Lung (tissue), 12 donors: ENCODE results near the gene APPL2. TPM values are rescaled to one million over a fixed set of nuclear protein-coding genes. Genes with fewer than 3 reads are reported as not detected.
A peak's percentile ranks its signal among the peaks of the same experiment; 100 is the strongest.

Experiments
- ATAC-seq: fragments of 200-7000 bp; cut with Tn5 transposase; one replicate; pipeline ENCODE4 v1.9.1; 2020; ENCODE audit warnings: moderate number of reproducible peaks; ENCODE audit not compliant: insufficient read depth, low FRiP score
- DNase-seq, 3 donors: peaks; one replicate each; pipeline ENCODE4 v3.0.0-alpha.2; 2013 to 2017
- H3K27ac ChIP-seq, 2 donors: one replicate each; pipeline ENCODE4 v1.5.1; 2013; ENCODE audit warnings: mild to moderate bottlenecking in 2 of 2, moderate library complexity in 2 of 2, control low read depth in 1 of 2, inconsistent platforms in 1 of 2, low read depth in 1 of 2, low read length in 1 of 2
- H3K27me3 ChIP-seq, 3 donors: one replicate each; pipeline ENCODE4 v1.5.1; 2013; ENCODE audit warnings: low read length in 2 of 3; ENCODE audit not compliant: control insufficient read depth in 3 of 3, insufficient read depth in 3 of 3
- H3K36me3 ChIP-seq, 4 donors: one replicate each; pipeline ENCODE4 v1.5.1; 2013; ENCODE audit warnings: low read length in 4 of 4, mild to moderate bottlenecking in 1 of 4, moderate library complexity in 1 of 4; ENCODE audit not compliant: control insufficient read depth in 4 of 4, insufficient read depth in 4 of 4
- H3K4me1 ChIP-seq, 5 donors: one replicate each; pipeline ENCODE4 v1.5.1; 2013; ENCODE audit warnings: low read length in 5 of 5, mild to moderate bottlenecking in 2 of 5, moderate library complexity in 1 of 5; ENCODE audit not compliant: control insufficient read depth in 5 of 5, insufficient read depth in 5 of 5
- H3K4me3 ChIP-seq: one replicate; pipeline ENCODE4 v1.5.1; 2013; ENCODE audit warnings: mild to moderate bottlenecking, control low read depth, moderate library complexity
- H3K9ac ChIP-seq, 2 donors: one replicate each; pipeline ENCODE4 v1.5.1; 2013; ENCODE audit warnings: low read length in 2 of 2, control low read depth in 1 of 2; ENCODE audit not compliant: insufficient read depth in 1 of 2
- H3K9me3 ChIP-seq, 4 donors: one replicate each; pipeline ENCODE4 v1.5.1; 2013; ENCODE audit warnings: low read length in 3 of 4, mild to moderate bottlenecking in 1 of 4, moderate library complexity in 1 of 4; ENCODE audit not compliant: control insufficient read depth in 4 of 4, insufficient read depth in 3 of 4
- CTCF ChIP-seq: IDR thresholded peaks from 2 replicates; pipeline ENCODE4 v1.5.1; 2012; ENCODE audit warnings: mild to moderate bottlenecking; ENCODE audit errors: control extremely low read depth, extremely low read depth
- WGBS, 2 donors: extraction: QIAGEN DNeasy Blood & Tissue Kit; methylation state at CpG; one replicate each; pipeline ENCODE4 v1.1.7; 2013; 5-methylcytosine and 5-hydroxymethylcytosine counted together
- polyA plus RNA-seq, 2 donors: library from polyadenylated mRNA; stranded (reverse); fragments of 200-250 nt; gene quantifications; one replicate each; pipeline ENCODE4 v1.2.1, GENCODE V29; 2013
- total RNA-seq, 2 donors: library from RNA; depleted of rRNA in 1 of 2; stranded (reverse); fragments of >200 nt in 1 of 2; gene quantifications; one replicate each; pipeline ENCODE4 v1.2.1, GENCODE V29; 2014 to 2021
- donor health status: control.
- donor health status: control.
- donor health status: Bipolar disorder and iron deficiency.
- donor health status: healthy.
- donor health status: DM: yes; HTN: yes; CAD: no.

APPL2 gene
- total and polyA plus RNA-seq, 4 donors = 11.8 to 89.5 (median 26.5) TPM

GRCh38 chr12:105233041-105233905 is 2.7 kb downstream of the APPL2 start:
- Histone ChIP-seq H3K9ac (peak overlapping the region in 1 of 2 donors; percentile 8), H3K4me3 (no peak overlapping the region), H3K27me3 (no peaks in the 10 kb centered on the region), H3K4me1 (peaks cover 4 to 28% (median 19%) of the 10 kb centered on the region in 5 donors), H3K27ac (peak overlapping the region in 1 of 2 donors; percentile 78), H3K9me3 (no peaks in the 10 kb centered on the region), H3K36me3 (peaks cover 4 to 10% (median 7%) of the 10 kb centered on the region in 4 donors)
- no peak for TF ChIP-seq CTCF
- DNase-seq = no peak
- WGBS, 2 donors = 69 to 88% methylated on average over 4 of the region's 4 CpGs
- ATAC-seq = no peak

GRCh38 chr12:105231396-105231795 is 4.6 kb downstream of the APPL2 start:
- no peak for DNase-seq
- Histone ChIP-seq H3K9ac (no peak overlapping the region), H3K9me3 (no peaks in the 10 kb centered on the region), H3K4me3 (no peak overlapping the region), H3K27ac (no peak overlapping the region), H3K4me1 (peaks cover 4 to 31% (median 19%) of the 10 kb centered on the region in 5 donors), H3K27me3 (no peaks in the 10 kb centered on the region), H3K36me3 (peaks cover 4 to 14% (median 10%) of the 10 kb centered on the region in 4 donors)
- WGBS, 2 donors = 86 to 90% methylated on average over 5 of the region's 5 CpGs
- no peak for ATAC-seq
- no peak for TF ChIP-seq CTCF

DNA sequence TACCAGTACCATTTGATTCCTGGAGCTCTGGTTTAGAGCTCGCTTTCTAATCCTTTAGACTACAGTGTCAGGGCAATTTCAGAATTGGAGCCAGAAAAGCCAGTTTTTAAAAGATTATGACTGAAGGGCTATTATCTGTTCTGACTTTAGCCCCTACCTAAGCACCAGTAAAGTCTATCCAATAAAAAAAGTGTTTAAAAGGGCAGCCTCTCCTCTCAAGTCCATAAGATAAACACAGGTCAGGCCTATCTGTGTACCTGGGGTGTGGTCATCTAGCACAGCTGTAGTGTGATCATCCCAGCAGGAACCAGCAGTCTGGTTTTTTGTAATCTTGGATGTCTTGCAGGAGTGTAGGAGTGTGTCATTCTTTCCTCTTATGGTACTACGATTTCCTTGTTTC is 6.6 kb downstream of the APPL2 start:
- Histone ChIP-seq H3K9me3 (no peaks in the 10 kb centered on the region), H3K27ac (no peak overlapping the region), H3K4me3 (no peak overlapping the region), H3K27me3 (no peaks in the 10 kb centered on the region), H3K4me1 (peaks cover 4 to 28% (median 10%) of the 10 kb centered on the region in 5 donors), H3K36me3 (peaks cover 4 to 14% (median 10%) of the 10 kb centered on the region in 4 donors), H3K9ac (no peak overlapping the region)
- ATAC-seq = no peak
- DNase-seq = no peak
- WGBS, 2 donors = 80 to 87% methylated on average over 2 of the region's 2 CpGs
- TF ChIP-seq CTCF = no peak
